Activated T-helper 1 cell treated with anti-CD3 and anti-CD28 coated beads, Interleukin-12 subunit alpha, Interleukin-12 subunit beta, Interleukin-2, Interleukin-4 antibody, amounts not matched to agents 30 ng/mL and 10 ng/mL and 1 ng/mL, durations not matched to agents 14 hours and 24 hours and 36 hours (primary cell): ENCODE data around the gene SAMD11. TPM values are rescaled to one million over a fixed set of nuclear protein-coding genes. Genes with fewer than 3 reads are reported as not detected.

Source experiments
- DNase-seq: peaks from one replicate; pipeline ENCODE4 v3.0.0; 2021; ENCODE audit warnings: low spot score
- H3K27ac Mint-ChIP-seq: one replicate; pipeline ENCODE4 v1.8.0; 2021; ENCODE audit warnings: mild to moderate bottlenecking, mixed read lengths
- H3K27me3 Mint-ChIP-seq: one replicate; pipeline ENCODE4 v1.8.0; 2022; ENCODE audit warnings: mild to moderate bottlenecking, moderate library complexity, mixed read lengths; ENCODE audit not compliant: insufficient read depth
- H3K36me3 Mint-ChIP-seq: one replicate; pipeline ENCODE4 v1.8.0; 2021; ENCODE audit warnings: low read depth, mixed read lengths
- H3K4me1 Mint-ChIP-seq: one replicate; pipeline ENCODE4 v1.8.0; 2021; ENCODE audit warnings: low read depth, mixed read lengths
- H3K4me3 Mint-ChIP-seq: one replicate; pipeline ENCODE4 v1.8.0; 2021; ENCODE audit warnings: mild to moderate bottlenecking, moderate library complexity, mixed read lengths
- H3K9me3 Mint-ChIP-seq: one replicate; pipeline ENCODE4 v1.8.0; 2021; ENCODE audit warnings: mixed read lengths
- intact Hi-C: fragments of 100-400 bp; cut with micrococcal nuclease; formaldehyde crosslinking; loops from one replicate; pipeline ENCODE4 v1.15.1; 2024
- total RNA-seq: library from RNA; stranded (reverse); gene quantifications from 2 replicates; pipeline ENCODE4 v1.2.3, GENCODE V29; 2022

The SAMD11 gene
- total RNA-seq, 1 donor from 2014 or later, result not detected

DNA sequence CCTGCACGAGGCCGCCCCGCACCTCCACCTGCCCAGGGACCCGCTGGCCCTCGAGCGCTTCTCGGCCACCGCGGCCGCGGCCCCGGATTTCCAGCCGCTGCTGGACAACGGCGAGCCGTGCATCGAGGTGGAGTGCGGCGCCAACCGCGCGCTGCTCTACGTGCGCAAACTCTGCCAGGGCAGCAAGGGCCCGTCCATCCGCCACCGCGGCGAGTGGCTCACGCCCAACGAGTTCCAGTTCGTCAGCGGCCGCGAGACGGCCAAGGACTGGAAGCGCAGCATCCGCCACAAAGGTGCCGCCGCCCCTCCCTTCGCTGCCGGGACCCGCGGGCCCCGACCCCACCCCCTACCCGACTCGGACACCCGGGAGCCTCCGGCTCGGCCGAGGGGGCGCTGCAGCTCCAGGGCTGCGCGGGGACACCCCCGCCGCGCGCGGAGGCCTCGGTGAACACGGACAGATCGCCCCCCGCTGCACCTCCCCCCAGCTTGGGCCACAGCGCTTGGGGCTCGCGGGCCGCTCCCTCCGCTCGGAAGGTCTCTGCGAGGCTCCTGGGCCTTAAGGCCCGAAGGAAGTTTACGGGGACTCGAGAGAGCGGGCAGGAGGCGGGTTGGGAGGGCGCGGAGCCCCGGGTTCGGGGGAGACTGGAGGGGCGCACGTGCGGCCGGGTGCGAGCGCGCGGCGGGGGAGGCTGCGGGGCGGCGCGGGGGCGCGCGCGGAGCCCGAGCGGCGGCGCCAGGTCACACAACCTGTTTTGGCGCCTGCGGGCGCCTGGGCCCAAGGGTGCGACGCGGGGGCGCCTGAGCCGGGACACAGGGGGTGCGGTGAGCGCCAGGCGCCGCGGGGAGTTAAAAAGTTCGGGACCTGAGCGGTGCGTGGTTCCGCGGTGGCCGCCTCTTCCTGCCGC, 1.2 kb downstream of the SAMD11 start:
- Mint-ChIP-seq H3K9me3 (no peaks in the 10 kb centered on the region), H3K36me3 (no peaks in the 10 kb centered on the region), H3K27me3 (peaks cover 50% of the 10 kb centered on the region), H3K4me3 (no peak overlapping the region), H3K4me1 (peaks cover 6% of the 10 kb centered on the region), H3K27ac (no peak overlapping the region)
- intact Hi-C loops, result loop anchor here (10.0 kb wide), 1 partner anchor 170 kb away; no protein-coding TSS in a partner anchor
- no peak for DNase-seq

DNA sequence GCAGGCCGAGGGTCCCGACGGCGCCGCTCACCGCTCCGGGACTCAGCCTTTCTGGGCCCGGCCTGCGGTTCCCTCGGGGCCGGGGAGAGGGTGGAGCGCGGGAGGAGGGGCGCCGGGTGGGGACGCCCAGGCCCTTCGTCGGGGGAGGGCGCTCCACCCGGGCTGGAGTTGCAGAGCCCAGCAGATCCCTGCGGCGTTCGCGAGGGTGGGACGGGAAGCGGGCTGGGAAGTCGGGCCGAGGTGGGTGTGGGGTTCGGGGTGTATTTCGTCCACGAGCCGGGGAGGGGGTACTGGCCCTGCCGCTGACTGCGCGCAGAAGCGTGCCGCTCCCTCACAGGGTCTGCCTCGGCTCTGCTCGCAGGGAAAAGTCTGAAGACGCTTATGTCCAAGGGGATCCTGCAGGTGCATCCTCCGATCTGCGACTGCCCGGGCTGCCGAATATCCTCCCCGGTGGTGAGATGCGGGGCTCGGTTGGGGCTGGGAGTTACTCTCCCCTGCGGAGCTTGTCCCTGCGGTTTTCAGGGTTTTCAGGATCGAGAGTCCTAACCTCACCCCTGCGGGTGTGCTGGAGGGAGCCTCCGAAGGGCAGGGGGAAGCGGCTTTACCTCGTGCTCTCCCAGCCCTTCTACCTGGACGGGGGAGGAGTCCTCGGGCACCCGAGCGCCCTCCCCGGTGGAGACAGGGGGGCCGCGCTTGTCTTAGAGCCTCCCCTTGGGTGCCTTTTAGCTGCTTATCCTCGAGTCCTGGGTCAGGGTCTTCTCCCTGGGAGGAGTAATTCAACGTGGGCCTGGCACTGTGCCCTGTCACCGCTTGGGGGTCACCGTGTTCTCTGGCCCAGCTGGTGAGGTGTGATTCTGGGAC, 2.1 kb downstream of the SAMD11 start:
- Mint-ChIP-seq H3K4me1 (peaks cover 6% of the 10 kb centered on the region), H3K27ac (no peak overlapping the region), H3K4me3 (no peak overlapping the region), H3K27me3 (peaks cover 45% of the 10 kb centered on the region), H3K36me3 (no peaks in the 10 kb centered on the region), H3K9me3 (no peaks in the 10 kb centered on the region)
- DNase-seq, result no peak
- intact Hi-C loops, result loop anchor here (10.0 kb wide), 1 partner anchor 169 kb away; no protein-coding TSS in a partner anchor

DNA sequence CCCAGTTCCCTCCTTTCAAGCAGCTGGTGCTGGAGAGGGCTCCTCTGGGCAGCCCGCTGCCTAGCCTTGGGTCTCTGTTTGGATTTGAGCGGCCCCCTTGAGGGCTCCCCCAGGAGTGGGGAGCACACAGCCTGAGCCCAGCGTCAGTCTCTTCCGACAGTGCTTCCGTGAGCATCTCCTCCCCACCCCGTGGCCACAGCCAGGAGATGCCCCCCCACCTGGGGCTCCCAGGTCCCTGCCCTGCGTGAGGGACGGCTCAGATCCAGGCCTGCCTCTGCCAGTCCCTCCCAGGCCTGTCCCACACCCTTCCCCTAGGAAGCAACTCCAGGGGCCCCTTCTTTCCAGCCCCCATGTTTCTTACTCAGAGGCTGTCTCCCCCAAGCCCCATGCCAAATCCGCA, 3.5 kb downstream of the SAMD11 start:
- DNase-seq, result no peak
- no peak overlapping the region for H3K4me3 Mint-ChIP-seq
- H3K27me3 Mint-ChIP-seq, result peaks cover 43% of the 10 kb centered on the region
- H3K36me3 Mint-ChIP-seq, result no peaks in the 10 kb centered on the region
- H3K4me1 Mint-ChIP-seq, result peaks cover 6% of the 10 kb centered on the region
- no peaks in the 10 kb centered on the region for H3K9me3 Mint-ChIP-seq
- H3K27ac Mint-ChIP-seq, result no peak overlapping the region
- intact Hi-C loops, result loop anchor here (10.0 kb wide), 1 partner anchor 168 kb away; no protein-coding TSS in a partner anchor

DNA sequence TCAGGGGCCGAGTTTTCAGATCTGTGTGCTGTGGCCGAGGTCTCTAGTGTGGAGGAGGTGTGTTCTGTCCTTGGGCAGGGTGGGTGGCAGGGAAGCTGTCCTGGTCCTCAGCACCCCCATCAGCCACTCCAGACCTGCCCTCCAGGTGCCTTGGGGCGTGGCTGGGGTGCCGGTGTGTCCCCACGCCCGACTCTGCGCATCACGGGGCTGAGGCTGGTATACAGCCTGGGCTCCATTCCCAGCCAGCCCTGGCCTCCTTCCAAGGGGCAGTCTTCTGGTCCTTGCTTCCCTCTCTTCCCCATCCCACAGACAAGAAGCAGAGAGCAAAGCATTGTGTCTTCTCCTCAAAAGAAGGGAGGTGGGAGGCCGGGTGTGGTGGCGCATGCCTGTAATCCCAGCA, 4.0 kb downstream of the SAMD11 start:
- Mint-ChIP-seq H3K27ac (no peak overlapping the region), H3K4me3 (no peak overlapping the region), H3K4me1 (peaks cover 6% of the 10 kb centered on the region), H3K27me3 (peaks cover 39% of the 10 kb centered on the region), H3K36me3 (no peaks in the 10 kb centered on the region), H3K9me3 (no peaks in the 10 kb centered on the region)
- no peak for DNase-seq
- intact Hi-C loops, result loop anchor here (10.0 kb wide), 1 partner anchor 167 kb away; no protein-coding TSS in a partner anchor

DNA sequence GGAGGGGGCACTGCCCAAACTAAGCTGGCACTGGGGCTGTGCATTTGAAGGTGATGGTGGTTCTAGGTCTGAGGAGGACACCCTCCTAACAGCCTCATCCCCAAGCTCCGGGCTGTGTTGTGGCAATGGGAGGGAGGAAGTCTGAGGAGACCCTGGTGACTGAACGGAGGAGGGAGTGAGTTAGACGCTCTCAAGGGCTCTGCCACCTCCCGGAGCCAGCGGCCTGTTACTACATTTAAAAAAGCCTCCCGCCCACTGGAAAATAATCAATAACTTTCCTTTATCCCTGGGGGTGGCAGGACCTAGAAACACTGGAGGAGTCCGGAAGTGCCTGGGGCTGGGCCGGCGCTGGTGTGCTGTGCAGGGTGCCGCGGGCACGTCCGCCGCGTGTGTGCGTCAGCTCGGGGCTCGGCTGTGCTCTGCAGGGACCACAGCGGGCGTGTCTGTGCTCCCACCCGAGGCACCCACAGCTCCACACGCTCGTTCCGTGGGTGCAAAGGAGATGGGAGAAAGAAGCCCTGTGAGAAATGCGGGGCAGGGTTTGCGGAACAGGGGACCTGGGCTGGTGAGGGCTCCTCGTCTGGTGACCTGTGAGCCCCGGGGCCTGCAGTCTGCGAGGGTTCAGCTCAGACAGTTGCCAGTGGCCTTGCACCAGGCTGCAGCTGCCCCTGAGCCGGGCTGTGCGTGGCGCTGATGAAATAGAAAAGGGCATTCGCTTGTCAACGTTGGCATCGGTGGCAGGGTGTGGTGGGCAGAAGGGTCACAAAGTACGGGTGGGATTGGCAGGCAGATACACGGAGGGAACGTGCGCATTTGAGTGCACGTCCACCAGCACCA, 5.3 kb downstream of the SAMD11 start:
- Mint-ChIP-seq H3K4me1 (no peaks in the 10 kb centered on the region), H3K36me3 (no peaks in the 10 kb centered on the region), H3K4me3 (no peak overlapping the region), H3K27me3 (peaks cover 35% of the 10 kb centered on the region), H3K27ac (no peak overlapping the region), H3K9me3 (no peaks in the 10 kb centered on the region)
- intact Hi-C loops, result loop anchor here (10.0 kb wide), 1 partner anchor 166 kb away; no protein-coding TSS in a partner anchor
- no peak for DNase-seq

DNA sequence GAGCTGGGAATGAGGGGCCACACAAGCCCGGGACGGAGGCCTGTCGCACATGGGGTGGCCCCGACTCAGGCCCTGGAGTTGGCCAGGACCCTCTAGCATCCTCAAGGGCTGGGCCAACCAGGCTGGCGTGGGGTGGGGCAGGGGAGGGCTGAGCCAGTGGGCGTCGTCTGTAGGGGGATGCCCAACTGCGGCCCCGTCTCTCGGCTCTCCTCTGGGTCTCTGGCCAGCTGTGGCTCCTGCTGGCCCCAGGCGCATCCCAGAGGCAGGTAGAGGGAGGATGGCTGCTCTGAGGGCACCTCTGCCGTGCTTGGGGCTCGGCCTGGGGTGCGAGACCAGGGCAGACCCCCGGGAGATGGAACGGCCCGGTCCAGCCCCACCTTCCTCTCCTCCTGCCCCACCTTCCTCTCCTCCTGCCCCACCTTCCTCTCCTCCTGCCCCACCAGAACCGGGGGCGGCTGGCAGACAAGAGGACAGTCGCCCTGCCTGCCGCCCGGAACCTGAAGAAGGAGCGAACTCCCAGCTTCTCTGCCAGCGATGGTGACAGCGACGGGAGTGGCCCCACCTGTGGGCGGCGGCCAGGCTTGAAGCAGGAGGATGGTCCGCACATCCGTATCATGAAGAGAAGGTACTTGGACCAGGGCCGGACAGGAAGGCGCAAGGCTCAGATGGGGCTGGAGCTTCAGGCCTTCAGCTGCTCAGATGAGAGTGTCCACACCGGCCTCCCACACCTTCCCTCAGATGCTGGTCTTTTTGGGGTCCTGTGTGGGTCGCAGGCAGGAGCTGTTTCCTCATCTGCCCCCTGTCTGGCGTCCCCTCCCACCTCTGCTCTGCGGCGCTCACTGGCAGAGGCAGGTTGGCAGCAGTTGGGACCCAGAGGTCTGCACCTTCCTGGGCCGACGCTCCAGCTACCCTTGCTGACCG, 6.2 kb downstream of the SAMD11 start:
- no peak for DNase-seq
- Mint-ChIP-seq H3K4me1 (no peaks in the 10 kb centered on the region), H3K4me3 (no peak overlapping the region), H3K9me3 (no peaks in the 10 kb centered on the region), H3K27me3 (peaks cover 36% of the 10 kb centered on the region), H3K36me3 (no peaks in the 10 kb centered on the region), H3K27ac (no peak overlapping the region)
- intact Hi-C loops, result loop anchor here (10.0 kb wide), 1 partner anchor 165 kb away; no protein-coding TSS in a partner anchor

DNA sequence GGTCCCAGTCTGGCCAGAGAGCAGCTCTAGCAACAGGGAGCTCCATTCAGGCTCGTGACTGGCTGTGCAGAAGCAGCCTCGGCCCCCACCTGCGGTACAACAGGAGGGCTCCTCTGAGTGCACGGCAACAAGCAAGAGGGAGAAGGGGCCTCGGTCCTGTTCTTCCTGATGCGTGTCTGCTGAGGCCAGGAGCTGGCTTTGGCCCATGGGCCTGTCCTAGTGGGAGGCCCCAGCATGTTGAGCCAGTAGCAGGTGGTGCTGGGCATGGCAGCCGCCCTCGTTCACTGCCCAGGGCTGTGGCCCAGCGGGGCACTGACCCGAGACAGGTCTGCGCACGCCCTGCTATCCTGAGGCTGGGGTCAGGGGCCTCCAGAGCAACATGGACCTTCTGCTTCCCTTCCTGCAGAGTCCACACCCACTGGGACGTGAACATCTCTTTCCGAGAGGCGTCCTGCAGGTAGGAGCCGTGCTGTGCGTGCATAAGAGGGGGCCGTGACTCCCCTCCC, 7.0 kb downstream of the SAMD11 start:
- Mint-ChIP-seq H3K36me3 (no peaks in the 10 kb centered on the region), H3K4me3 (no peak overlapping the region), H3K4me1 (no peaks in the 10 kb centered on the region), H3K27me3 (peaks cover 40% of the 10 kb centered on the region), H3K27ac (no peak overlapping the region), H3K9me3 (no peaks in the 10 kb centered on the region)
- DNase-seq, result no peak
- intact Hi-C loops, result no loop called here

DNA sequence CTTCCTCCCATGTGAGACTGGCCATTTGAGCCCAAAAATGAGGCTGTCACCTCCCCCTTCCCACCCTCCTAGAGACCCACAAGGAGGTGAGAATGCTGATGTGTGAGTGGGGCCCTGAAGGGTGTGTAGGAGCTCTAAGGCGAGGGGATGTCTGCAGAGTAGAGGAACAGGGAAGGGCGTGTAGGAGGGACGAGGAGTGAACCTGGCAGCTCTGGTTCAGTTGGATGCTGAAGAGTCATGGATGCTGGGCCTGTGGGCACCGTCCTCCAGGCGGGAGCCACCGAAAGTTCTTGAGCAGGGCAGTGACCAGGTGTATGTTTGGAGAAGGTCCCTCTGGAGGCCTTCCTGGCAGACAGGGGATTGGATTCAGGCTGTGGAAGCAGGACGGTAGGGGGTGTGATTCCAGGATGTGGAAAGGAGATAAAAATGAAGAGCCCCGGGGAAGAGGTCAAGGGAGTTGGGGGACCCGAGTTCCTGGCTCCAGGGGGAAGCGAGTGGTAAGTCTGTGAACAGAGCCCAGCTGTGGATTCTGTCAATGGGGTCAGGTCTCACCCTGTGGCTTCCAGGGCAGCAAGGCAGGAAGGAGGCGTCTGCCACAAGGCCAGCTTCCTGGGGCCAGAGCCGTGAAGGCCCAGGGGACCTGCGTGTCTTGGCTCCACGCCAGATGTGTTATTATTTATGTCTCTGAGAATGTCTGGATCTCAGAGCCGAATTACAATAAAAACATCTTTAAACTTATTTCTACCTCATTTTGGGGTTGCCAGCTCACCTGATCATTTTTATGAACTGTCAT, 7.9 kb downstream of the SAMD11 start:
- peaks cover 31% of the 10 kb centered on the region for H3K27me3 Mint-ChIP-seq
- DNase-seq, result no peak
- H3K4me1 Mint-ChIP-seq, result no peaks in the 10 kb centered on the region
- no peak overlapping the region for H3K27ac Mint-ChIP-seq
- no peaks in the 10 kb centered on the region for H3K9me3 Mint-ChIP-seq
- H3K4me3 Mint-ChIP-seq, result no peak overlapping the region
- no peaks in the 10 kb centered on the region for H3K36me3 Mint-ChIP-seq
- intact Hi-C loops, result no loop called here

DNA sequence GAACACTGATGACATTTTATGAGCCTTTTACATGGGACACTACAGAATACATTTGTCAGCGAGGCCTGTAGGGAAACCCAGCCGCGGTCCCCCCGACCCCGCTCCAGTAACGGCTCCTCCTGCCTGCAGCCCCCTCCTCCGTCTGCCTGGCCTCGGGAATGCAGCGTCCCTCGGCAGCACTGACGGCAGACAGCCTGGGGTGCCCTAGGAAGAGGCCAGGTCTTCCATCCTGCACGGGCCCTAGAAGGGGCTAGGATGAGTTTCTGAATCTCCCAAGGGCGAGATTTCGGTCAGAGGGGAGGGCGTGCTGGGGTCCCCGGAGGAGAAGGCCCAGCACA, 8.4 kb downstream of the SAMD11 start:
- no peak for DNase-seq
- Mint-ChIP-seq H3K9me3 (no peaks in the 10 kb centered on the region), H3K36me3 (no peaks in the 10 kb centered on the region), H3K27me3 (peaks cover 26% of the 10 kb centered on the region), H3K4me1 (no peaks in the 10 kb centered on the region), H3K4me3 (no peak overlapping the region), H3K27ac (no peak overlapping the region)
- intact Hi-C loops, result no loop called here

DNA sequence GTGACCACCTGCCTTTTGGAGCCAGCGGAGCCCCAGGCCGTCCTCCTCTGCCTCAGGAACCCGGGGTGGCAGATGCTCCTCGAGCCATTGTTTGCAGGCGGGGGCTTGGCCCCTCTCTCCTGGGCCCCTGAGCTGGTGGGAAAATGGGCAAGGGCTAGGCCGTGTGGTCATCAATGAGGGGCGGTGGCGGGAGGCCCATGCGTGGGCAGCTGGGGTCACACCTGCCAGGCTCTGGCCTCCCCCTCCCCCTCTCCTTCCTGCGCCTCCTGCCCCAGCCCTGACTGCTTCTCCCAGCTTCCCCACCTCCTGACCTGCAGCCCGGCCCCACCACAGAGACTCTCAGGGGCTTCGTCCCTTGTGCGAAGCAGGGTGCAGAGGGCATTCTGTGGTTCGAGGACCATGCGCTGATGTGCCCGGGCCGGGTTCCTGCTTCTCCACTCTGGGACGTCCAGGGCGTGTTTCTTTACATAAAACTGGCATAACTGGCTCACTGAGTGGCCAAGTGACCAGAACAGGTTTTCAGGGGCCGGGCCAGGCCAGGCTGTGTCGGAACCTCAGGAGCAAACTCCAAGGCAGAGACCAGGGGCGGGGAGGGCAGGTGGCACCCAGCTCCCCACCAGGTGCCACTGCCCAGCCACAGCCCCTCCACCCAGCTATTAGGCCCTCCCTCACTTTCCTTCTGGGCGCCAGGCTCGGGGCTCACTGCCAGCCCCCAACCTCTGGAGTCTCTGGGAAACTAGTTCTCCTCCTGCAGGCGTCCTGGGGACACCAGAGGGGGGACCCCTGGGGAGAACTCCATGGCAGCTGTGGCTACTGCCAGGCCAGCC, 9.3 kb downstream of the SAMD11 start:
- H3K9me3 Mint-ChIP-seq, result no peaks in the 10 kb centered on the region
- no peaks in the 10 kb centered on the region for H3K36me3 Mint-ChIP-seq
- H3K4me1 Mint-ChIP-seq, result no peaks in the 10 kb centered on the region
- intact Hi-C loops, result no loop called here
- peaks cover 23% of the 10 kb centered on the region for H3K27me3 Mint-ChIP-seq
- no peak for DNase-seq
- H3K4me3 Mint-ChIP-seq, result no peak overlapping the region
- no peak overlapping the region for H3K27ac Mint-ChIP-seq
